ENCODE measurements around the gene KLK15. TPM values are rescaled to one million over a fixed set of nuclear protein-coding genes. Genes with fewer than 3 reads are reported as not detected.

The KLK15 gene
- total RNA-seq, 4 donors from 2014 or later, result not detected

GRCh38 chr19:50851620-50852019 lies 18.2 kb upstream of the KLK15 start:
- no peaks in the 10 kb centered on the region for H3K9me3 ChIP-seq
- no peaks in the 10 kb centered on the region for H3K4me1 ChIP-seq
- no peaks in the 10 kb centered on the region for H3K36me3 ChIP-seq
- H3K27me3 ChIP-seq, result peaks cover 0 to 55% (median 0%) of the 10 kb centered on the region in 4 donors
- intact Hi-C loops (cut with DNase I), result no loop called here
- H3K27ac ChIP-seq (replicated peaks in 1 of 4), result no peak overlapping the region
- WGBS, result 90% methylated on average over 4 of the region's 4 CpGs
- DNase-seq (ENCODE audit: extremely low spot score), result no peak
- TF ChIP-seq CTCF (IDR thresholded peaks at IDR 0.05) (no peak), POLR2A (IDR thresholded peaks at IDR 0.05; ENCODE audit: low read depth) (no peak), EP300 (IDR thresholded peaks at IDR 0.05) (no peak), POLR2AphosphoS5 (IDR thresholded peaks at IDR 0.05) (no peak)
- H3K4me3 ChIP-seq, result no peak overlapping the region

DNA sequence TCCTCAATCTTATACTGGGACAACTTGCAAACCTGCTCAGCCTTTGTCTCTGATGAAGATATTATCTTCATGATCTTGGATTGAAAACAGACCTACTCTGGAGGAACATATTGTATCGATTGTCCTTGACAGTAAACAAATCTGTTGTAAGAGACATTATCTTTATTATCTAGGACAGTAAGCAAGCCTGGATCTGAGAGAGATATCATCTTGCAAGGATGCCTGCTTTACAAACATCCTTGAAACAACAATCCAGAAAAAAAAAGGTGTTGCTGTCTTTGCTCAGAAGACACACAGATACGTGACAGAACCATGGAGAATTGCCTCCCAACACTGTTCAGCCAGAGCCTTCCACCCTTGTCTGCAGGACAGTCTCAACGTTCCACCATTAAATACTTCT lies 17.4 kb upstream of the KLK15 start:
- Histone ChIP-seq H3K4me1 (no peaks in the 10 kb centered on the region), H3K9me3 (no peaks in the 10 kb centered on the region), H3K36me3 (no peaks in the 10 kb centered on the region), H3K27me3 (peaks cover 0 to 46% (median 0%) of the 10 kb centered on the region in 4 donors), H3K27ac (replicated peaks in 1 of 4) (no peak overlapping the region), H3K4me3 (no peak overlapping the region)
- TF ChIP-seq POLR2AphosphoS5 (IDR thresholded peaks at IDR 0.05) (no peak), POLR2A (IDR thresholded peaks at IDR 0.05; ENCODE audit: low read depth) (no peak), EP300 (IDR thresholded peaks at IDR 0.05) (no peak), CTCF (IDR thresholded peaks at IDR 0.05) (no peak)
- no peak for DNase-seq (ENCODE audit: extremely low spot score)
- intact Hi-C loops (cut with DNase I), result no loop called here
- 56% methylated on average over 3 of the region's 3 CpGs for WGBS

- Histone ChIP-seq H3K4me3 (no peak overlapping the region), H3K27ac (replicated peaks in 1 of 4) (no peak overlapping the region), H3K36me3 (no peaks in the 10 kb centered on the region), H3K9me3 (peaks cover 0 to 20% (median 9%) of the 10 kb centered on the region in 4 donors), H3K27me3 (peaks cover 0 to 13% (median 0%) of the 10 kb centered on the region in 4 donors), H3K4me1 (no peaks in the 10 kb centered on the region)
- DNase-seq (ENCODE audit: extremely low spot score), result no peak
- TF ChIP-seq EP300 (IDR thresholded peaks at IDR 0.05) (no peak), CTCF (IDR thresholded peaks at IDR 0.05) (no peak), POLR2AphosphoS5 (IDR thresholded peaks at IDR 0.05) (no peak), POLR2A (IDR thresholded peaks at IDR 0.05; ENCODE audit: low read depth) (no peak)
- 65% methylated on average over 8 of the region's 8 CpGs for WGBS
- intact Hi-C loops (cut with DNase I), result no loop called here
Observed at GRCh38 chr19:50844296-50844935, 11.0 kb upstream of the KLK15 start.

DNA sequence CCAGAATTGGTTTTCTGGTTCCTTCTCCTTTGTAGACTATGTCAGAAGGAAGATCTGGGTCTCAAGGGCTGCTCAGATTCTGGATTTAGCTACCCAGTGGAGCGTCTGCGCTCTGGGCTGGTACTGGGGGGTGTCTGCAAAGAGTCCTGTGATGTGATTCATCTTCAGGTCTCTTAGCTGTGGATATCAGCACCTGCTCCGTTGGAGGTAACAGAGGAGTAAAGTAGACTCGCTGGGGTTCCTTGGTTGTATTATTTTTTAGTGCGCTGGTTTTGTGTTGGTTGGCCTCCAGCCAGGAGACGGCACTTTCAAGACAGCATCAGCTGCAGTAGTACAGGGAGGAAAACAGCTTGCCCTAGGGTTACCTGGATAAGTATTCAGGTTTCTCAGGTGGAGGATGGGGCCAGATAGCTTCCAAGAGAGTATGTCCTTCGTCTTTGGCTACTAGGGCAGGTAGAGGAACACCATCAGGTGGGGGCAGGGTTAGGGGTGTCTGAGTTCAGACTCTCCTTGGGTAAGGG lies 10.4 kb upstream of the KLK15 start:
- Histone ChIP-seq H3K9me3 (peaks cover 0 to 20% (median 9%) of the 10 kb centered on the region in 4 donors), H3K36me3 (no peaks in the 10 kb centered on the region), H3K4me1 (no peaks in the 10 kb centered on the region), H3K27me3 (peaks cover 0 to 18% (median 0%) of the 10 kb centered on the region in 4 donors), H3K27ac (replicated peaks in 1 of 4) (no peak overlapping the region), H3K4me3 (no peak overlapping the region)
- TF ChIP-seq CTCF (IDR thresholded peaks at IDR 0.05) (no peak), EP300 (IDR thresholded peaks at IDR 0.05) (no peak), POLR2AphosphoS5 (IDR thresholded peaks at IDR 0.05) (no peak), POLR2A (IDR thresholded peaks at IDR 0.05; ENCODE audit: low read depth) (no peak)
- DNase-seq (ENCODE audit: extremely low spot score), result no peak
- intact Hi-C loops (cut with DNase I), result no loop called here
- 76% methylated on average over 7 of the region's 7 CpGs for WGBS

Data from esophagus muscularis mucosa (tissue), 4 donors.